ENCODE measurements around the gene SLC8B1. TPM values are rescaled to one million over a fixed set of nuclear protein-coding genes. Genes with fewer than 3 reads are reported as not detected.

The SLC8B1 gene
- total and polyA plus RNA-seq, 9 of the 15 experiments (the other 6 are each of a cell fraction or from before 2014, with no cell fraction given) = 0.86 to 34.1 (median 18.5) TPM

GRCh38 chr12:113278141-113278540 is 56.8 kb downstream of the SLC8B1 start:
- TF ChIP-seq SIN3B (IDR thresholded peaks at IDR 0.05; ENCODE audit: low read depth) (no peak), ETS1 (conservative IDR thresholded peaks at IDR 0.05; ENCODE audit: control insufficient read depth, low read depth, low read length) (no peak), HNRNPUL1 (IDR thresholded peaks at IDR 0.05; ENCODE audit: low read length) (no peak)
- Histone ChIP-seq H3K4me3 (no peak overlapping the region), H3K9me1 (ENCODE audit: control insufficient read depth, insufficient read depth, low read length) (no peaks in the 10 kb centered on the region), H3K4me1 (replicated peaks in 1 of 2; ENCODE audit: control insufficient read depth in 2 of 2, insufficient read depth in 2 of 2, low read length in 2 of 2) (no peaks in the 10 kb centered on the region), H3K9ac (ENCODE audit: insufficient read depth in 1 of 2, low read depth in 2 of 2, low read length in 2 of 2) (no peak overlapping the region), H3K4me2 (ENCODE audit: insufficient read depth, low read length) (no peak overlapping the region), H3K27ac (ENCODE audit: extremely low read depth, low read depth, low read length) (no peak overlapping the region), H4K20me1 (replicated peaks; ENCODE audit: control insufficient read depth, insufficient read depth, low read length) (no peaks in the 10 kb centered on the region), H3K9me3 (replicated peaks; ENCODE audit: control insufficient read depth, insufficient read depth, low read depth, low read length) (no peaks in the 10 kb centered on the region), H2AFZ (ENCODE audit: low read depth, low read length) (no peak overlapping the region), H3K27me3 (ENCODE audit: control insufficient read depth in 2 of 2, insufficient read depth in 2 of 2, low read length in 2 of 2) (no peaks in the 10 kb centered on the region), H3K79me2 (ENCODE audit: control insufficient read depth, insufficient read depth, low read length) (no peaks in the 10 kb centered on the region), H3K36me3 (ENCODE audit: control insufficient read depth, insufficient read depth, low read length) (peaks cover 46% of the 10 kb centered on the region; the same call in 1 of the 3 replicates)
- in situ Hi-C loops (cut with MboI) (no loop called here), intact Hi-C loops (cut with micrococcal nuclease) (no loop called here)
- BruUV-seq (replicated peaks) = no TSS peak
- DNase-seq (ENCODE audit: extremely low read depth in 1 of 4, low spot score in 3 of 4) (no peak), FAIRE-seq (no peak), ATAC-seq (no peak)
- POLR2A ChIA-PET = no interaction called here
- CTCF ChIA-PET (ENCODE audit: low intra/inter-chr PET ratio) = no interaction called here
- 65% methylated on average over 8 of the region's 8 CpGs for WGBS (ENCODE audit: insufficient coverage, low coverage, missing lambda C conversion rate)

- H2AFZ ChIP-seq (ENCODE audit: low read depth, low read length) = no peak overlapping the region
- no TSS peak for BruUV-seq (replicated peaks)
- no peak for FAIRE-seq
- ATAC-seq = no peak
- H4K20me1 ChIP-seq (replicated peaks; ENCODE audit: control insufficient read depth, insufficient read depth, low read length) = no peaks in the 10 kb centered on the region
- H3K9ac ChIP-seq (ENCODE audit: insufficient read depth in 1 of 2, low read depth in 2 of 2, low read length in 2 of 2) = no peak overlapping the region; a peak in 1 of 4 replicates
- H3K36me3 ChIP-seq (ENCODE audit: control insufficient read depth, insufficient read depth, low read length) = peaks cover 48% of the 10 kb centered on the region; the same call in 1 of the 3 replicates
- H3K4me1 ChIP-seq (replicated peaks in 1 of 2; ENCODE audit: control insufficient read depth in 2 of 2, insufficient read depth in 2 of 2, low read length in 2 of 2) = no peaks in the 10 kb centered on the region
- no peaks in the 10 kb centered on the region for H3K79me2 ChIP-seq (ENCODE audit: control insufficient read depth, insufficient read depth, low read length)
- WGBS (ENCODE audit: insufficient coverage, low coverage, missing lambda C conversion rate) = 70% methylated on average over 5 of the region's 5 CpGs
- TF ChIP-seq TCFL5 (CRISPR knock-in tag; conservative IDR thresholded peaks at IDR 0.05) (no peak), GATAD2B (IDR thresholded peaks at IDR 0.05; ENCODE audit: borderline replicate concordance) (no peak)
- ChIA-PET CTCF (ENCODE audit: low intra/inter-chr PET ratio) (no interaction called here), POLR2A (interaction anchor here (0.7 to 1.1 kb wide), 3 partner anchors 8 to 1477 kb away, joined by 3 read pairs; no protein-coding TSS in a partner anchor)
- H3K9me3 ChIP-seq (replicated peaks; ENCODE audit: control insufficient read depth, insufficient read depth, low read depth, low read length) = no peaks in the 10 kb centered on the region
- no peak overlapping the region for H3K4me2 ChIP-seq (ENCODE audit: insufficient read depth, low read length)
- in situ Hi-C loops (cut with MboI) = no loop called here
- no peaks in the 10 kb centered on the region for H3K27me3 ChIP-seq (ENCODE audit: control insufficient read depth in 2 of 2, insufficient read depth in 2 of 2, low read length in 2 of 2)
- no peak overlapping the region for H3K4me3 ChIP-seq
- no peak for DNase-seq (ENCODE audit: extremely low read depth in 1 of 4, low spot score in 3 of 4)
- H3K27ac ChIP-seq (ENCODE audit: extremely low read depth, low read depth, low read length) = no peak overlapping the region
- intact Hi-C loops (cut with micrococcal nuclease) = no loop called here
- no peaks in the 10 kb centered on the region for H3K9me1 ChIP-seq (ENCODE audit: control insufficient read depth, insufficient read depth, low read length)
Observed at GRCh38 chr12:113277511-113277910, 57.4 kb downstream of the SLC8B1 start.

All from K562 (cell line).